Smooth muscle cell (in vitro differentiated cells): ENCODE results near the gene GRIK4. TPM values are rescaled to one million over a fixed set of nuclear protein-coding genes. Genes with fewer than 3 reads are reported as not detected.

Experiments used
- DNase-seq: peaks from one replicate; lab custom pipeline; 2025; ENCODE audit not compliant: unreplicated experiment; lab: John Stamatoyannopoulos, UW
- H2AFZ ChIP-seq: fragments of 200-600 bp; sonication (generic); 2 replicates; pipeline ENCODE4 v1.6.0; 2016; ENCODE audit warnings: antibody characterized with exemption, low read depth, mild to moderate bottlenecking
- H3F3A ChIP-seq: fragments of 200-600 bp; sonication (generic); 2 replicates; pipeline ENCODE4 v1.6.0; 2017; ENCODE audit warnings: antibody characterized with exemption, low read depth
- H3K27ac ChIP-seq: fragments of 200-600 bp; sonication (generic); 2 replicates; pipeline ENCODE4 v1.5.1; 2016; ENCODE audit warnings: low read depth, mild to moderate bottlenecking
- H3K27me3 ChIP-seq: fragments of 200-600 bp; sonication (generic); 2 replicates; pipeline ENCODE4 v1.6.1; 2016; ENCODE audit warnings: low read depth, mild to moderate bottlenecking
- H3K36me3 ChIP-seq: fragments of 200-600 bp; sonication (generic); 2 replicates; pipeline ENCODE4 v1.5.1; 2016; ENCODE audit warnings: low read depth
- H3K4me1 ChIP-seq: fragments of 200-600 bp; sonication (generic); 2 replicates; pipeline ENCODE4 v1.5.1; 2016; ENCODE audit warnings: low read depth
- H3K4me2 ChIP-seq: fragments of 200-600 bp; sonication (generic); 2 replicates; pipeline ENCODE4 v1.6.0; 2016; ENCODE audit warnings: mild to moderate bottlenecking
- H3K4me3 ChIP-seq: fragments of 200-600 bp; sonication (generic); 2 replicates; pipeline ENCODE4 v1.5.1; 2016; ENCODE audit warnings: mild to moderate bottlenecking
- H3K79me2 ChIP-seq: fragments of 200-600 bp; sonication (generic); 2 replicates; pipeline ENCODE4 v1.6.0; 2016; ENCODE audit warnings: low read depth, mild to moderate bottlenecking
- H3K9ac ChIP-seq: fragments of 200-600 bp; sonication (generic); 2 replicates; pipeline ENCODE4 v1.6.0; 2016; ENCODE audit warnings: low read depth
- H3K9me3 ChIP-seq: fragments of 200-600 bp; sonication (generic); replicated peaks from 2 replicates; pipeline ENCODE4 v1.5.1; 2016; ENCODE audit warnings: low read depth
- H4K20me1 ChIP-seq: fragments of 200-600 bp; sonication (generic); 2 replicates; pipeline ENCODE4 v1.6.0; 2016; ENCODE audit warnings: low read depth
- CTCF ChIP-seq: fragments of 200-600 bp; sonication (generic); IDR thresholded peaks from 2 replicates; pipeline ENCODE4 v1.5.1; 2017; ENCODE audit warnings: borderline replicate concordance, mild to moderate bottlenecking, antibody characterized with exemption; ENCODE audit not compliant: insufficient read depth, poor library complexity, severe bottlenecking
- WGBS: methylation state at CpG from one replicate; pipeline ENCODE4 v1.1.7; 2016; ENCODE audit warnings: low lambda C conversion rate; 5-methylcytosine and 5-hydroxymethylcytosine counted together
- polyA plus RNA-seq: library from polyadenylated mRNA; unstranded; fragments of >200 nt; fragmentation: Nextera tagmentation; extraction: Ambion mirVana; gene quantifications from 2 replicates; pipeline ENCODE4 v1.2.1, GENCODE V29; 2016
- total RNA-seq: library from RNA; depleted of rRNA; stranded (reverse); fragments of >200 nt; gene quantifications from 2 replicates; pipeline ENCODE4 v1.2.3, GENCODE V29; 2014

Gene GRIK4
- total and polyA plus RNA-seq, 2 experiments from 2014 or later = not detected

GRCh38 chr11:120858740-120859139 is 347.2 kb downstream of the GRIK4 start:
- H3K9ac ChIP-seq = no peak overlapping the region
- H3K79me2 ChIP-seq = no peaks in the 10 kb centered on the region
- no peak overlapping the region for H2AFZ ChIP-seq
- H3K36me3 ChIP-seq = no peaks in the 10 kb centered on the region
- no peaks in the 10 kb centered on the region for H3K4me1 ChIP-seq
- no peak overlapping the region for H3K4me3 ChIP-seq
- no peak for TF ChIP-seq CTCF
- H3K4me2 ChIP-seq = no peak overlapping the region
- no peaks in the 10 kb centered on the region for H4K20me1 ChIP-seq
- WGBS = 65% methylated on average over 3 of the region's 3 CpGs
- H3K27ac ChIP-seq = no peak overlapping the region
- no peak for DNase-seq
- H3F3A ChIP-seq = no peaks in the 10 kb centered on the region
- H3K27me3 ChIP-seq = peaks cover 5% of the 10 kb centered on the region
- no peaks in the 10 kb centered on the region for H3K9me3 ChIP-seq

- H3K4me1 ChIP-seq = no peaks in the 10 kb centered on the region
- H3K9ac ChIP-seq = no peak overlapping the region
- TF ChIP-seq CTCF = no peak
- no peak for DNase-seq
- no peak overlapping the region for H2AFZ ChIP-seq
- H3K4me3 ChIP-seq = no peak overlapping the region
- WGBS = 94% methylated on average over 7 of the region's 7 CpGs
- H3F3A ChIP-seq = no peaks in the 10 kb centered on the region
- H3K79me2 ChIP-seq = no peaks in the 10 kb centered on the region
- no peaks in the 10 kb centered on the region for H3K36me3 ChIP-seq
- H3K4me2 ChIP-seq = no peak overlapping the region
- no peaks in the 10 kb centered on the region for H3K27me3 ChIP-seq
- no peaks in the 10 kb centered on the region for H3K9me3 ChIP-seq
- H4K20me1 ChIP-seq = no peaks in the 10 kb centered on the region
- H3K27ac ChIP-seq = no peak overlapping the region
These were observed 348.2 kb downstream of the GRIK4 start for GRCh38 chr11:120859552-120860295.

DNA sequence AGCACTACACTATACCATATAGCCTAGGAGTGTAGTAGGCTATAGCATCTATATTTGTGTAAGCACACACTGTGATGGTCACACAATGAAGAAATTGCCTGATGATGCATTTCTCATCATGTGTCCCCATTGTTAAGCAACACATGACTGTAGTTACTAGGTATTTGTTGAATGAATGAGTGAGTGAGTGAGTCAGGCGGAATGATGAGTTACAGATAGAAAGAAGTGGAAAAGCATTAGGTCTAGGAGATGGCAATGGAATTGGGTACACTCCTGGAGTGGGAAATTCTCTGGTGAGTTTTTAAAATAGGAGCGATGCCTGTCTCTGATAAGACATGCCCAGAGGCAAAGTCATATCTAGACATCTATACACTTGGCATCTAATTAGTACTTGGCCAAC is 351.8 kb downstream of the GRIK4 start:
- DNase-seq = no peak
- Histone ChIP-seq H3K27ac (no peak overlapping the region), H2AFZ (no peak overlapping the region), H3K9ac (no peak overlapping the region), H3F3A (no peaks in the 10 kb centered on the region), H3K9me3 (no peaks in the 10 kb centered on the region), H4K20me1 (no peaks in the 10 kb centered on the region), H3K4me3 (no peak overlapping the region), H3K4me1 (no peaks in the 10 kb centered on the region), H3K4me2 (no peak overlapping the region), H3K79me2 (no peaks in the 10 kb centered on the region), H3K27me3 (peaks cover 24% of the 10 kb centered on the region), H3K36me3 (no peaks in the 10 kb centered on the region)
- TF ChIP-seq CTCF = no peak
- WGBS = 97% methylated on average over 2 of the region's 2 CpGs

DNA sequence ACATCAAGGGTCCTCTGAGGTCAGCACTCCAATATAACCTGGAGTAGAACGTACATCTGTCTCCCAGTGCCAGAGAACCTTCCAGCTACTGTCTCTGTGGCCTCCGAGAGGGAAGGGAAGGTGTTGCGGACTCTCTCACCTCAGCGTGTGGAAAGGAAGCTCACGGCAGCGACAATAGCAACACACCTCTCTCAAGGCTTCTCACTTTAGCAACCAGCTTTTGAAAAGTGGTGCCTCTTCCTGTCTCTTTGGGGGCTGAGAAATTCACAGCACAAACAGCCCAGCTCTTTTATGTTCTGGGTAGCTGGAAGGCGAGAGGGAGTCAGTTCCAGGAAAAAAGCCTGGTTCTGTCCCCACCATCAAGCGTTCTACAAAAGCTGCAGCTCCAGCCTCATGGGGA is 355.5 kb downstream of the GRIK4 start:
- Histone ChIP-seq H3K27ac (no peak overlapping the region), H2AFZ (no peak overlapping the region), H3K36me3 (no peaks in the 10 kb centered on the region), H4K20me1 (no peaks in the 10 kb centered on the region), H3K4me1 (no peaks in the 10 kb centered on the region), H3K9me3 (no peaks in the 10 kb centered on the region), H3K79me2 (no peaks in the 10 kb centered on the region), H3K4me3 (no peak overlapping the region), H3F3A (no peaks in the 10 kb centered on the region), H3K4me2 (no peak overlapping the region), H3K27me3 (peaks cover 30% of the 10 kb centered on the region), H3K9ac (no peak overlapping the region)
- 79% methylated on average over 8 of the region's 8 CpGs for WGBS
- TF ChIP-seq CTCF = no peak
- no peak for DNase-seq
